Spleen (tissue), 11 donors: Measurements from ENCODE around the gene BMF. TPM values are rescaled to one million over a fixed set of nuclear protein-coding genes. Genes with fewer than 3 reads are reported as not detected.

ENCODE experiments used
- DNase-seq: peaks from one replicate; pipeline ENCODE4 v3.0.0-alpha.2; 2020
- H3K27ac ChIP-seq, 8 donors: fragments of 200-600 bp; sonication (generic) in 7 of 8; 1 replicate in 4 of 8; 2 replicates in 4 of 8; pipeline versions ENCODE4 v1.5.0 to v1.8.0; 2016 to 2021; ENCODE audit warnings: inconsistent platforms in 4 of 8, mild to moderate bottlenecking in 4 of 8, moderate library complexity in 1 of 8
- H3K27me3 ChIP-seq, 7 donors: fragments of 200-600 bp; sonication (generic) in 6 of 7; replicated peaks in 1 of 7; 1 replicate in 4 of 7; 2 replicates in 3 of 7; pipeline versions ENCODE4 v1.5.0 to v1.8.0; 2016 to 2021; ENCODE audit warnings: inconsistent platforms in 3 of 7, mild to moderate bottlenecking in 1 of 7
- H3K36me3 ChIP-seq, 6 donors: fragments of 200-600 bp; sonication (generic) in 5 of 6; 1 replicate in 4 of 6; 2 replicates in 2 of 6; pipeline versions ENCODE4 v1.5.0 to v1.8.0; 2016 to 2021; ENCODE audit warnings: inconsistent platforms in 2 of 6
- H3K4me1 ChIP-seq, 6 donors: fragments of 200-600 bp; sonication (generic) in 5 of 6; 1 replicate in 3 of 6; 2 replicates in 3 of 6; pipeline versions ENCODE4 v1.5.0 to v1.8.0; 2016 to 2021; ENCODE audit warnings: inconsistent platforms in 3 of 6
- H3K4me3 ChIP-seq, 8 donors: fragments of 200-600 bp; sonication (generic) in 7 of 8; 1 replicate in 4 of 8; 2 replicates in 4 of 8; pipeline versions ENCODE4 v1.5.0 to v1.8.0; 2016 to 2021; ENCODE audit warnings: inconsistent platforms in 4 of 8, mild to moderate bottlenecking in 4 of 8, moderate library complexity in 2 of 8
- H3K9me3 ChIP-seq, 8 donors: fragments of 200-600 bp; sonication (generic) in 7 of 8; 1 replicate in 4 of 8; 2 replicates in 4 of 8; pipeline versions ENCODE4 v1.5.0 to v1.8.0; 2016 to 2021; ENCODE audit warnings: inconsistent platforms in 4 of 8
- CTCF ChIP-seq, 11 experiments: fragments of 200-600 bp in 7 of 11; fragments of 450-650 bp in 4 of 11; sonication (generic) in 4 of 11; IDR thresholded peaks in 8 of 11; conservative IDR thresholded peaks in 3 of 11; 1 replicate in 7 of 11; 2 replicates in 4 of 11; pipeline versions ENCODE4 v1.4.0 to v1.8.0; 2016 to 2021; ENCODE audit warnings: antibody characterized with exemption in 11 of 11, inconsistent platforms in 4 of 11, mild to moderate bottlenecking in 1 of 11
- POLR2A ChIP-seq, 3 donors: fragments of 450-650 bp; IDR thresholded peaks; one replicate each; pipeline ENCODE4 v1.5.1; 2017; ENCODE audit warnings: antibody characterized with exemption in 3 of 3, mild to moderate bottlenecking in 1 of 3
- POLR2AphosphoS5 ChIP-seq, 3 donors: sonication (generic); formaldehyde crosslinking; IDR thresholded peaks; one replicate each; pipeline ENCODE4 v1.5.1; 2017; ENCODE audit warnings: antibody characterized with exemption in 3 of 3
- WGBS, 5 donors: extraction: QIAGEN DNeasy Blood & Tissue Kit in 3 of 5; methylation state at CpG; one replicate each; pipeline versions ENCODE4 v1.1.5 to v1.1.7; 2013 to 2018; 5-methylcytosine and 5-hydroxymethylcytosine counted together
- intact Hi-C: fragments of 100-400 bp; cut with DNase I; formaldehyde crosslinking; loops from one replicate; pipeline ENCODE4 v1.15.0; 2023; ENCODE audit warnings: low total_unique reads
- polyA plus RNA-seq, 3 donors: library from polyadenylated mRNA; stranded (reverse); fragments of 200-250 nt; gene quantifications; one replicate each; pipeline ENCODE4 v1.2.1, GENCODE V29; 2013
- total RNA-seq, 7 donors: library from RNA; depleted of rRNA in 3 of 7; stranded (reverse); fragments of >200 nt in 3 of 7; fragmentation: NEBNext Ultra II Directional in 4 of 7; extraction: Animal tissue kit (Norgen Biotek cat#: 25700) in 4 of 7; gene quantifications; one replicate each; pipeline versions ENCODE4 v1.1.0 to v1.2.1, GENCODE V29; 2016 to 2021
- donor health status: healthy with polysubstance abuse.
- donor health status: DM: no; HTN: no; CAD: no; lungs with moderate emphysema.
- donor health status: DM: no; HTN: no; CAD: no.
- donor health status: Bipolar disorder and iron deficiency.
- donor health status: healthy.
- donor health status: DM: no; HTN: no; CAD: no.
- donor health status: DM: yes; HTN: yes; CAD: no.

BMF gene
- total and polyA plus RNA-seq, 10 donors: 16.9 to 77.9 (median 33.3) TPM

- TF ChIP-seq POLR2AphosphoS5 (IDR thresholded peaks at IDR 0.05) (no peak), POLR2A (IDR thresholded peaks at IDR 0.05) (no peak), CTCF (IDR thresholded peaks at IDR 0.05 in 8 of 11, conservative IDR thresholded peaks at IDR 0.05 in 3 of 11) (no peak)
- Histone ChIP-seq H3K27ac (no peak overlapping the region), H3K36me3 (no peaks in the 10 kb centered on the region), H3K27me3 (no peaks in the 10 kb centered on the region), H3K9me3 (no peaks in the 10 kb centered on the region), H3K4me3 (no peak overlapping the region), H3K4me1 (no peaks in the 10 kb centered on the region)
- DNase-seq: no peak
- intact Hi-C loops: no loop called here
- WGBS, 5 donors: 92 to 98% (median 93%) methylated on average over 4 of the region's 4 CpGs
Observed at GRCh38 chr15:40151991-40152390, 43.3 kb upstream of the BMF start.

- no peak for DNase-seq
- no peak for TF ChIP-seq POLR2A (IDR thresholded peaks at IDR 0.05)
- no peak for TF ChIP-seq CTCF (IDR thresholded peaks at IDR 0.05 in 8 of 11, conservative IDR thresholded peaks at IDR 0.05 in 3 of 11)
- TF ChIP-seq POLR2AphosphoS5 (IDR thresholded peaks at IDR 0.05): no peak
- Histone ChIP-seq H3K27me3 (no peaks in the 10 kb centered on the region), H3K27ac (no peak overlapping the region), H3K9me3 (no peaks in the 10 kb centered on the region), H3K4me1 (no peaks in the 10 kb centered on the region), H3K4me3 (no peak overlapping the region), H3K36me3 (no peaks in the 10 kb centered on the region)
- 64 to 84% (median 71%) methylated on average over 6 of the region's 6 CpGs for WGBS, 5 donors
- intact Hi-C loops: no loop called here
Observed at GRCh38 chr15:40151499-40151898, 42.8 kb upstream of the BMF start.

GRCh38 chr15:40150163-40150925, 41.7 kb upstream of the BMF start:
- Histone ChIP-seq H3K27ac (no peak overlapping the region), H3K27me3 (no peaks in the 10 kb centered on the region), H3K36me3 (no peaks in the 10 kb centered on the region), H3K4me3 (no peak overlapping the region), H3K9me3 (no peaks in the 10 kb centered on the region), H3K4me1 (no peaks in the 10 kb centered on the region)
- no peak for DNase-seq
- WGBS, 5 donors: 49 to 70% (median 64%) methylated on average over 9 of the region's 9 CpGs
- intact Hi-C loops: no loop called here
- TF ChIP-seq POLR2AphosphoS5 (IDR thresholded peaks at IDR 0.05): no peak
- TF ChIP-seq CTCF (IDR thresholded peaks at IDR 0.05 in 8 of 11, conservative IDR thresholded peaks at IDR 0.05 in 3 of 11): no peak

GRCh38 chr15:40149339-40149738, 40.7 kb upstream of the BMF start:
- TF ChIP-seq POLR2AphosphoS5 (IDR thresholded peaks at IDR 0.05) (no peak), POLR2A (IDR thresholded peaks at IDR 0.05) (no peak), CTCF (IDR thresholded peaks at IDR 0.05 in 8 of 11, conservative IDR thresholded peaks at IDR 0.05 in 3 of 11) (no peak)
- DNase-seq: no peak
- H3K4me3 ChIP-seq: no peak overlapping the region
- no peak overlapping the region for H3K27ac ChIP-seq
- H3K9me3 ChIP-seq: no peaks in the 10 kb centered on the region
- no peaks in the 10 kb centered on the region for H3K27me3 ChIP-seq
- no peaks in the 10 kb centered on the region for H3K36me3 ChIP-seq
- no peaks in the 10 kb centered on the region for H3K4me1 ChIP-seq
- WGBS, 5 donors: 88 to 96% (median 93%) methylated on average over 4 of the region's 4 CpGs
- intact Hi-C loops: no loop called here
